Esophagus muscularis mucosa (tissue), 4 donors: Measurements from ENCODE around the gene COL5A1. TPM values are rescaled to one million over a fixed set of nuclear protein-coding genes. Genes with fewer than 3 reads are reported as not detected.

Experiments
- DNase-seq: peaks from one replicate; pipeline ENCODE4 v3.0.0-alpha.2; 2017; ENCODE audit errors: extremely low spot score
- H3K27ac ChIP-seq, 4 donors: fragments of 200-600 bp; sonication (generic); replicated peaks in 1 of 4; 1 replicate in 3 of 4; 2 replicates in 1 of 4; pipeline ENCODE4 v1.5.1; 2016 to 2019; ENCODE audit warnings: mild to moderate bottlenecking in 1 of 4
- H3K27me3 ChIP-seq, 4 donors: fragments of 200-600 bp; sonication (generic); one replicate each; pipeline versions ENCODE4 v1.5.1 to v1.6.0; 2016 to 2019
- H3K36me3 ChIP-seq, 4 donors: fragments of 200-600 bp; sonication (generic); one replicate each; pipeline ENCODE4 v1.5.1; 2016 to 2019
- H3K4me1 ChIP-seq, 4 donors: fragments of 200-600 bp; sonication (generic); one replicate each; pipeline ENCODE4 v1.5.1; 2016 to 2019
- H3K4me3 ChIP-seq, 4 donors: fragments of 200-600 bp; sonication (generic); 1 replicate in 2 of 4; 2 replicates in 2 of 4; pipeline ENCODE4 v1.5.1; 2016 to 2019; ENCODE audit warnings: mild to moderate bottlenecking in 4 of 4, moderate library complexity in 1 of 4
- H3K9me3 ChIP-seq, 4 donors: fragments of 200-600 bp; sonication (generic); 1 replicate in 3 of 4; 2 replicates in 1 of 4; pipeline ENCODE4 v1.5.1; 2016 to 2019
- CTCF ChIP-seq, 3 experiments: fragments of 200-600 bp in 2 of 3; fragments of 450-650 bp in 1 of 3; sonication (generic) in 2 of 3; IDR thresholded peaks; one replicate each; pipeline ENCODE4 v1.5.1; 2017 to 2019; ENCODE audit warnings: antibody characterized with exemption in 3 of 3, mild to moderate bottlenecking in 2 of 3, moderate library complexity in 1 of 3
- EP300 ChIP-seq: sonication (generic); formaldehyde crosslinking; IDR thresholded peaks from one replicate; pipeline ENCODE4 v1.6.1; 2017; ENCODE audit warnings: antibody characterized with exemption
- POLR2A ChIP-seq: fragments of 450-650 bp; IDR thresholded peaks from one replicate; pipeline ENCODE4 v1.6.1; 2017; ENCODE audit warnings: antibody characterized with exemption, moderate library complexity, mild to moderate bottlenecking, low read depth
- POLR2AphosphoS5 ChIP-seq, 2 donors: sonication (generic); formaldehyde crosslinking; IDR thresholded peaks; one replicate each; pipeline ENCODE4 v1.6.1; 2017; ENCODE audit warnings: antibody characterized with exemption in 2 of 2
- WGBS: methylation state at CpG from one replicate; pipeline ENCODE4 v1.1.5; 2018; 5-methylcytosine and 5-hydroxymethylcytosine counted together
- intact Hi-C: fragments of 100-400 bp; cut with DNase I; formaldehyde crosslinking; loops from one replicate; pipeline ENCODE4 v1.15.1; 2023
- total RNA-seq, 4 donors: library from RNA; depleted of rRNA; stranded (reverse); fragments of >200 nt; gene quantifications; one replicate each; pipeline versions ENCODE4 v1.1.0 to v1.2.1, GENCODE V29; 2016

Gene COL5A1
- total RNA-seq, 4 donors from 2014 or later = 36.0 to 89.5 (median 56.4) TPM

GRCh38 chr9:134773842-134774241 lies 132.2 kb downstream of the COL5A1 start:
- WGBS = 89% methylated on average over 8 of the region's 11 CpGs
- Histone ChIP-seq H3K9me3 (no peaks in the 10 kb centered on the region), H3K36me3 (peaks cover 9 to 61% (median 20%) of the 10 kb centered on the region in 4 donors), H3K27me3 (no peaks in the 10 kb centered on the region), H3K27ac (no peak overlapping the region), H3K4me1 (peaks cover 8 to 51% (median 47%) of the 10 kb centered on the region in 4 donors), H3K4me3 (no peak overlapping the region)
- no peak for TF ChIP-seq EP300
- TF ChIP-seq POLR2AphosphoS5 (IDR thresholded peaks at IDR 0.05) = no peak
- TF ChIP-seq POLR2A = no peak
- no peak for TF ChIP-seq CTCF (IDR thresholded peaks at IDR 0.05)
- intact Hi-C loops = no loop called here
- no peak for DNase-seq

- Histone ChIP-seq H3K9me3 (no peaks in the 10 kb centered on the region), H3K27ac (peak overlapping the region in 3 of 4 donors; percentile 56 to 67 (median 66)), H3K4me1 (peaks cover 14 to 57% (median 52%) of the 10 kb centered on the region in 4 donors), H3K36me3 (peaks cover 9 to 57% (median 19%) of the 10 kb centered on the region in 4 donors), H3K4me3 (no peak overlapping the region), H3K27me3 (no peaks in the 10 kb centered on the region)
- intact Hi-C loops = no loop called here
- WGBS = 85% methylated on average over 7 of the region's 10 CpGs
- TF ChIP-seq EP300 = no peak
- TF ChIP-seq CTCF (IDR thresholded peaks at IDR 0.05) = no peak
- no peak for TF ChIP-seq POLR2AphosphoS5 (IDR thresholded peaks at IDR 0.05)
- no peak for TF ChIP-seq POLR2A
- no peak for DNase-seq
Measured at GRCh38 chr9:134774410-134774809, 132.8 kb downstream of the COL5A1 start.

- H3K36me3 ChIP-seq = peaks cover 10 to 55% (median 20%) of the 10 kb centered on the region in 4 donors
- H3K27me3 ChIP-seq = no peaks in the 10 kb centered on the region
- no peaks in the 10 kb centered on the region for H3K9me3 ChIP-seq
- WGBS = 72% methylated on average over 19 of the region's 30 CpGs
- H3K4me1 ChIP-seq = peaks cover 16 to 63% (median 59%) of the 10 kb centered on the region in 4 donors
- no peak overlapping the region for H3K4me3 ChIP-seq
- intact Hi-C loops = no loop called here
- TF ChIP-seq EP300 (no peak), POLR2AphosphoS5 (IDR thresholded peaks at IDR 0.05) (no peak), CTCF (IDR thresholded peaks at IDR 0.05) (no peak), POLR2A (no peak)
- H3K27ac ChIP-seq = peak overlapping the region; percentile 56 to 67 (median 64)
- no peak for DNase-seq
Measured at GRCh38 chr9:134775081-134775951, 133.7 kb downstream of the COL5A1 start.

GRCh38 chr9:134776080-134776796 lies 134.6 kb downstream of the COL5A1 start:
- WGBS = 58% methylated on average over 17 of the region's 19 CpGs
- Histone ChIP-seq H3K4me3 (no peak overlapping the region), H3K4me1 (peaks cover 16 to 63% (median 59%) of the 10 kb centered on the region in 4 donors), H3K27ac (peak overlapping the region; percentile 56 to 67 (median 64)), H3K27me3 (no peaks in the 10 kb centered on the region), H3K36me3 (peaks cover 11 to 57% (median 26%) of the 10 kb centered on the region in 4 donors), H3K9me3 (no peaks in the 10 kb centered on the region)
- TF ChIP-seq POLR2A = no peak
- TF ChIP-seq POLR2AphosphoS5 (IDR thresholded peaks at IDR 0.05) = no peak
- TF ChIP-seq EP300 = no peak
- no peak for TF ChIP-seq CTCF (IDR thresholded peaks at IDR 0.05)
- DNase-seq = no peak
- intact Hi-C loops = no loop called here
